B cell (primary cell): ENCODE results near the gene PILRB. TPM values are rescaled to one million over a fixed set of nuclear protein-coding genes. Genes with fewer than 3 reads are reported as not detected.
A peak's percentile ranks its signal among the peaks of the same experiment; 100 is the strongest.
"Not testable (repeated sequence)": the region's sequence is repeated elsewhere in the genome, so short reads cannot be mapped to it uniquely, and the experiment has no call there.

Experiments
- ATAC-seq: fragments of 200-7000 bp; cut with Tn5 transposase; one replicate; pipeline ENCODE4 v1.10.0; 2021; ENCODE audit warnings: low read depth, mild to moderate bottlenecking, moderate number of reproducible peaks, moderate library complexity
- CTCF ChIA-PET: fragments of 350-600 bp; sonication (Branson Sonifier 250); formaldehyde crosslinking; loops from one replicate; lab custom pipeline; 2021; ENCODE audit warnings: antibody characterized with exemption, inconsistent platforms; lab: Charles Lee
- POLR2A ChIA-PET: fragments of 350-600 bp; sonication (Branson Sonifier 250); formaldehyde crosslinking; loops from one replicate; lab custom pipeline; 2021; ENCODE audit warnings: antibody characterized with exemption; lab: Charles Lee
- DNase-seq: peaks from one replicate; pipeline ENCODE4 v3.0.0; 2013
- H2AFZ ChIP-seq: 2 replicates; pipeline ENCODE4 v1.6.1; 2012; ENCODE audit warnings: mild to moderate bottlenecking, low read depth, low read length; ENCODE audit not compliant: insufficient read depth, poor library complexity, severe bottlenecking
- H3K27ac ChIP-seq, 2 donors: 1 replicate in 1 of 2; 2 replicates in 1 of 2; pipeline ENCODE4 v1.5.1; 2012 to 2013; ENCODE audit warnings: low read length in 2 of 2, mild to moderate bottlenecking in 2 of 2, moderate library complexity in 1 of 2
- H3K27me3 ChIP-seq, 4 experiments: fragments of 200-600 bp in 1 of 4; sonication (generic) in 1 of 4; replicated peaks in 1 of 4; 1 replicate in 2 of 4; 2 replicates in 2 of 4; pipeline versions ENCODE4 v1.6.1 to v1.7.0; 2013 to 2016; ENCODE audit warnings: low read length in 3 of 4, mild to moderate bottlenecking in 2 of 4, mixed read lengths in 1 of 4, moderate library complexity in 1 of 4; ENCODE audit not compliant: insufficient read depth in 4 of 4, control insufficient read depth in 3 of 4; ENCODE audit errors: control extremely low read depth in 1 of 4
- H3K36me3 ChIP-seq, 2 experiments: replicated peaks in 1 of 2; 1 replicate in 1 of 2; 2 replicates in 1 of 2; pipeline versions ENCODE4 v1.6.1 to v1.7.1; 2013; ENCODE audit warnings: low read length in 1 of 2; ENCODE audit not compliant: insufficient read depth in 2 of 2, control insufficient read depth in 1 of 2; ENCODE audit errors: control extremely low read depth in 1 of 2, extremely low read depth in 1 of 2
- H3K4me1 ChIP-seq, 2 donors: fragments of 200-600 bp in 1 of 2; sonication (generic) in 1 of 2; 1 replicate in 1 of 2; 2 replicates in 1 of 2; pipeline versions ENCODE4 v1.5.1 to v1.6.1; 2013 to 2017; ENCODE audit warnings: low read length in 2 of 2; ENCODE audit not compliant: control insufficient read depth in 2 of 2, insufficient read depth in 2 of 2
- H3K4me2 ChIP-seq: replicated peaks from 2 replicates; pipeline ENCODE3; 2012; ENCODE audit warnings: mild to moderate bottlenecking, low read depth, low read length; ENCODE audit not compliant: poor library complexity, severe bottlenecking
- H3K4me3 ChIP-seq, 5 experiments: fragments of 200-600 bp in 1 of 5; sonication (generic) in 1 of 5; 1 replicate in 3 of 5; 2 replicates in 2 of 5; pipeline versions ENCODE4 v1.5.1 to v1.7.0; 2011 to 2016; ENCODE audit warnings: low read length in 4 of 5, mild to moderate bottlenecking in 4 of 5, low read depth in 2 of 5, control low read depth in 1 of 5, moderate library complexity in 1 of 5; ENCODE audit not compliant: insufficient read depth in 1 of 5; ENCODE audit errors: control extremely low read depth in 1 of 5, extremely low read depth in 1 of 5
- H3K79me2 ChIP-seq: fragments of 200-600 bp; sonication (generic); one replicate; pipeline ENCODE4 v1.6.0; 2016; ENCODE audit warnings: low read length; ENCODE audit not compliant: control insufficient read depth, insufficient read depth
- H3K9ac ChIP-seq: fragments of 200-600 bp; sonication (generic); 2 replicates; pipeline ENCODE4 v1.6.1; 2017; ENCODE audit warnings: mild to moderate bottlenecking, low read length, moderate library complexity
- H3K9me3 ChIP-seq, 3 donors: one replicate each; pipeline versions ENCODE4 v1.6.1 to v1.7.1; 2013; ENCODE audit warnings: low read length in 2 of 3; ENCODE audit not compliant: control insufficient read depth in 2 of 3, insufficient read depth in 1 of 3; ENCODE audit errors: control extremely low read depth in 1 of 3
- H4K20me1 ChIP-seq: 2 replicates; pipeline ENCODE4 v1.6.0; 2012; ENCODE audit warnings: mild to moderate bottlenecking, low read length; ENCODE audit not compliant: insufficient read depth, control insufficient read depth, poor library complexity, severe bottlenecking
- H3K27ac Mint-ChIP-seq: one replicate; pipeline ENCODE4 v1.8.0; 2021; ENCODE audit warnings: mixed read lengths
- H3K27me3 Mint-ChIP-seq: one replicate; pipeline ENCODE4 v1.8.0; 2021; ENCODE audit warnings: mixed read lengths
- H3K4me1 Mint-ChIP-seq: one replicate; pipeline ENCODE4 v1.8.0; 2021; ENCODE audit warnings: mixed read lengths
- H3K4me3 Mint-ChIP-seq: one replicate; pipeline ENCODE4 v1.8.0; 2021; ENCODE audit warnings: mixed read lengths
- H3K9me3 Mint-ChIP-seq: one replicate; pipeline ENCODE4 v1.8.0; 2022; ENCODE audit warnings: mixed read lengths; ENCODE audit not compliant: insufficient read depth
- EZH2 ChIP-seq: IDR thresholded peaks from 2 replicates; pipeline ENCODE4 v1.6.1; 2012; ENCODE audit warnings: borderline replicate concordance, low read depth, mild to moderate bottlenecking, moderate library complexity, low read length; ENCODE audit not compliant: insufficient read depth, poor library complexity, severe bottlenecking
- WGBS: methylation state at CpG from one replicate; pipeline ENCODE4 v1.1.5; 2013; ENCODE audit warnings: missing lambda C conversion rate; ENCODE audit not compliant: insufficient coverage; 5-methylcytosine and 5-hydroxymethylcytosine counted together
- intact Hi-C: fragments of 100-400 bp; cut with micrococcal nuclease; formaldehyde crosslinking; loops from one replicate; pipeline ENCODE4 v1.10.0; 2022
- polyA minus RNA-seq: library from RNA; depleted of rRNA, polyadenylated mRNA; stranded (reverse); fragments of >200 nt; gene quantifications from 2 replicates; pipeline ENCODE4 v1.2.3, GENCODE V29; 2012
- polyA plus RNA-seq: library from polyadenylated mRNA; depleted of rRNA; stranded (reverse); fragments of >200 nt; gene quantifications from 2 replicates; pipeline ENCODE4 v1.2.3, GENCODE V29; 2012
- total RNA-seq, 2 donors: library from RNA; stranded (reverse); fragments of 120-200 nt in 1 of 2; gene quantifications; 1 replicate in 1 of 2; 2 replicates in 1 of 2; pipeline versions ENCODE4 v1.2.3 to v1.2.4, GENCODE V29; 2013 to 2022
- TF ChIP-seq, protein P1 (sequence below): fragments of 200-600 bp; IDR thresholded peaks from one replicate; pipeline ENCODE4 v1.8.0; 2022; ENCODE audit warnings: antibody characterized with exemption, mild to moderate bottlenecking

PILRB gene
- total RNA-seq (162 and 174 TPM in 2 replicates), polyA plus RNA-seq (304 and 391 TPM in 2 replicates), polyA minus RNA-seq (59.7 and 106 TPM in 2 replicates)
- total RNA-seq (2013) = 57.5 TPM

DNA sequence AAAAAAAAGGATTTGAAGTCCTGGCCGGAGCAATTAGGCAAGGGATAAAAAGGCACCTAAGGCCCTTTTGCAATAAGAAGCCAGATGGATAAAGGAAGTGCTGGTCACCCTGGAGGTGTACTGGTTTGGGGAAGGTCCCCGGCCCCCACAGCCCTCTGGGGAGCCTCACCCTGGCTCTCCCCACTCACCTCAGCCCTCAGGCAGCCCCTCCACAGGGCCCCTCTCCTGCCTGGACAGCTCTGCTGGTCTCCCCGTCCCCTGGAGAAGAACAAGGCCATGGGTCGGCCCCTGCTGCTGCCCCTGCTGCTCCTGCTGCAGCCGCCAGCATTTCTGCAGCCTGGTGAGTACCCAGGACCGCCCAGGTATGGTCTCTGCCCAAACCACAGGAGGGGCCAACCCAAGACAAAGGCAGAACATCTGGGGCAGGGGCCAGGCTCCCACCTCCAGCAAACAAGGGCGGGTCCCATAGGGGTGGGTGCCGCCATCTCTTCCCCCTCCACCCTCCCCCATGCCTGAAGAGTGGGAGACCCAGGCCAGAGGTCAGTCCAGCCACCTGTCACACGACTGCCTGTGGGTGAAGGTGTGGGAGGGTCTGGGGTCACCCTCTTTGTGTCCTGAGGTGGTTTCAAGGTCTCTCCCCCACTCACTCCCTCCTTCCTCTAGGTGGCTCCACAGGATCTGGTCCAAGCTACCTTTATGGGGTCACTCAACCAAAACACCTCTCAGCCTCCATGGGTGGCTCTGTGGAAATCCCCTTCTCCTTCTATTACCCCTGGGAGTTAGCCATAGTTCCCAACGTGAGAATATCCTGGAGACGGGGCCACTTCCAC is at the start of gene PILRB:
TSS of gene PILRB (plus strand) at position 91 of the 830 bp plus-strand sequence. CDS start at position 277, 186 bp downstream.
- ATAC-seq (peak; percentile 88), DNase-seq (peak; percentile 69)
- Histone ChIP-seq H3K9me3 (no peaks in the 10 kb centered on the region), H4K20me1 (no peaks in the 10 kb centered on the region), H3K4me3 (no peak within 1 kb of the TSS), H3K4me2 (peak within 1 kb of the TSS; percentile 27), H3K9ac (no peak within 1 kb of the TSS), H2AFZ (no peak within 1 kb of the TSS), H3K27me3 (no peaks in the 10 kb centered on the region), H3K4me1 (peaks cover 10 to 24% of the 10 kb centered on the region in 2 donors), H3K36me3 (peaks cover 1 to 75% of the 10 kb centered on the region in 2 experiments), H3K79me2 (peaks cover 6% of the 10 kb centered on the region), H3K27ac (peak within 1 kb of the TSS; percentile 49 to 75)
- intact Hi-C loops = loop anchor here (1.0 kb wide), 3 partner anchors 11 to 92 kb away; no protein-coding TSS in a partner anchor
- Mint-ChIP-seq H3K9me3 (no peaks in the 10 kb centered on the region), H3K27ac (peak within 1 kb of the TSS; percentile 90), H3K27me3 (no peaks in the 10 kb centered on the region), H3K4me1 (peaks cover 23% of the 10 kb centered on the region), H3K4me3 (no peak within 1 kb of the TSS)
- TF ChIP-seq, protein P1, sequence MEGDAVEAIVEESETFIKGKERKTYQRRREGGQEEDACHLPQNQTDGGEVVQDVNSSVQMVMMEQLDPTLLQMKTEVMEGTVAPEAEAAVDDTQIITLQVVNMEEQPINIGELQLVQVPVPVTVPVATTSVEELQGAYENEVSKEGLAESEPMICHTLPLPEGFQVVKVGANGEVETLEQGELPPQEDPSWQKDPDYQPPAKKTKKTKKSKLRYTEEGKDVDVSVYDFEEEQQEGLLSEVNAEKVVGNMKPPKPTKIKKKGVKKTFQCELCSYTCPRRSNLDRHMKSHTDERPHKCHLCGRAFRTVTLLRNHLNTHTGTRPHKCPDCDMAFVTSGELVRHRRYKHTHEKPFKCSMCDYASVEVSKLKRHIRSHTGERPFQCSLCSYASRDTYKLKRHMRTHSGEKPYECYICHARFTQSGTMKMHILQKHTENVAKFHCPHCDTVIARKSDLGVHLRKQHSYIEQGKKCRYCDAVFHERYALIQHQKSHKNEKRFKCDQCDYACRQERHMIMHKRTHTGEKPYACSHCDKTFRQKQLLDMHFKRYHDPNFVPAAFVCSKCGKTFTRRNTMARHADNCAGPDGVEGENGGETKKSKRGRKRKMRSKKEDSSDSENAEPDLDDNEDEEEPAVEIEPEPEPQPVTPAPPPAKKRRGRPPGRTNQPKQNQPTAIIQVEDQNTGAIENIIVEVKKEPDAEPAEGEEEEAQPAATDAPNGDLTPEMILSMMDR = peak; percentile 48
- TF ChIP-seq EZH2 = no peak
- 74% methylated on average over 7 of the region's 11 CpGs for WGBS
- ChIA-PET POLR2A (interaction anchor here (0.6 to 2.0 kb wide), 6 partner anchors 10 to 298 kb away, joined by 3 to 9 read pairs (median 4); partner anchors contain the start of gene ZCWPW1), CTCF (interaction anchor here (1.0 to 4.7 kb wide), 12 partner anchors 11 to 226 kb away, joined by 3 to 67 read pairs (median 6); partner anchors contain the start of genes PPP1R35 and ZCWPW1)

- H3K27me3 Mint-ChIP-seq, H3K27ac Mint-ChIP-seq, H3K27me3 ChIP-seq, H3K9me3 ChIP-seq, H2AFZ ChIP-seq, H4K20me1 ChIP-seq, H3K9me3 Mint-ChIP-seq, H3K9ac ChIP-seq, H3K4me2 ChIP-seq, intact Hi-C loops, H3K4me1 ChIP-seq, H3K4me1 Mint-ChIP-seq, DNase-seq, H3K27ac ChIP-seq, H3K79me2 ChIP-seq, H3K4me3 ChIP-seq, POLR2A ChIA-PET, ATAC-seq, H3K36me3 ChIP-seq: not testable (repeated sequence)
- CTCF ChIA-PET = interaction anchor here (0.6 kb wide), 1 partner anchor 101 kb away, joined by 3 read pairs; no protein-coding TSS in a partner anchor
- WGBS = 40% methylated on average over 1 of the region's 5 CpGs
- peak overlapping the region; percentile 42 for H3K4me3 Mint-ChIP-seq
Measured at GRCh38 chr7:100318329-100318728, 39.6 kb upstream of the PILRB start.

DNA sequence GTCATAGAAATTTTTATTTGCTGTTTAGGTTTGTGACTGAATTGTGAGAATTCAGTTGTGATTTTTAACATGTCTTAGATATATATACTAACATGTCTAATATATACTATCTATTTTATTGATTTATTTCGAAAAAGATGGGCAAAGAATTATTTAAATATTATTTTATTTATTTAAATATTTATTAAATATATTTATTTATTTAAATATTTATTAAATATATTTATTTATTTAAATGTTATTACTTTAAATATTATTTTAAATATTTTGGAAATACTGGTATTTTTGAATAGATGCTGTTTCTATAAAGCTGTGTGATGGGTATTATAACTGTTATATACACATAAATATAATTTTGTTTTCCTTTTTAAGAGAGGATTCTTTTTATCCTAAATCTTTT is 36.3 kb upstream of the PILRB start:
- DNase-seq, H3K9me3 Mint-ChIP-seq, H3K79me2 ChIP-seq, H3K27me3 Mint-ChIP-seq, H3K4me1 Mint-ChIP-seq, H3K27ac Mint-ChIP-seq, H3K9me3 ChIP-seq, H3K9ac ChIP-seq, H3K4me1 ChIP-seq, POLR2A ChIA-PET, H3K4me3 ChIP-seq, H3K36me3 ChIP-seq, ATAC-seq, H3K27ac ChIP-seq, H3K4me3 Mint-ChIP-seq, H2AFZ ChIP-seq, intact Hi-C loops, CTCF ChIA-PET, H3K4me2 ChIP-seq, H3K27me3 ChIP-seq, H4K20me1 ChIP-seq: not testable (repeated sequence)
- WGBS = no CpG with 5 or more reads among the region's 1 CpG
